Ureter (tissue), 1 donor: Measurements from ENCODE around the gene OR2S2. TPM values are rescaled to one million over a fixed set of nuclear protein-coding genes. Genes with fewer than 3 reads are reported as not detected.
"Not testable (repeated sequence)": the region's sequence is repeated elsewhere in the genome, so short reads cannot be mapped to it uniquely, and the experiment has no call there.

Experiments used
- DNase-seq: peaks from one replicate; pipeline ENCODE4 v3.0.0-alpha.2; 2020; ENCODE audit warnings: low spot score
- total RNA-seq: library from RNA; stranded (reverse); gene quantifications from one replicate; pipeline ENCODE4 v1.2.4, GENCODE V29; 2023
- donor health status: DM: yes; HTN: yes; CAD: no.

OR2S2 gene, protein sequence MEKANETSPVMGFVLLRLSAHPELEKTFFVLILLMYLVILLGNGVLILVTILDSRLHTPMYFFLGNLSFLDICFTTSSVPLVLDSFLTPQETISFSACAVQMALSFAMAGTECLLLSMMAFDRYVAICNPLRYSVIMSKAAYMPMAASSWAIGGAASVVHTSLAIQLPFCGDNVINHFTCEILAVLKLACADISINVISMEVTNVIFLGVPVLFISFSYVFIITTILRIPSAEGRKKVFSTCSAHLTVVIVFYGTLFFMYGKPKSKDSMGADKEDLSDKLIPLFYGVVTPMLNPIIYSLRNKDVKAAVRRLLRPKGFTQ
- total RNA-seq, result not detected

DNA sequence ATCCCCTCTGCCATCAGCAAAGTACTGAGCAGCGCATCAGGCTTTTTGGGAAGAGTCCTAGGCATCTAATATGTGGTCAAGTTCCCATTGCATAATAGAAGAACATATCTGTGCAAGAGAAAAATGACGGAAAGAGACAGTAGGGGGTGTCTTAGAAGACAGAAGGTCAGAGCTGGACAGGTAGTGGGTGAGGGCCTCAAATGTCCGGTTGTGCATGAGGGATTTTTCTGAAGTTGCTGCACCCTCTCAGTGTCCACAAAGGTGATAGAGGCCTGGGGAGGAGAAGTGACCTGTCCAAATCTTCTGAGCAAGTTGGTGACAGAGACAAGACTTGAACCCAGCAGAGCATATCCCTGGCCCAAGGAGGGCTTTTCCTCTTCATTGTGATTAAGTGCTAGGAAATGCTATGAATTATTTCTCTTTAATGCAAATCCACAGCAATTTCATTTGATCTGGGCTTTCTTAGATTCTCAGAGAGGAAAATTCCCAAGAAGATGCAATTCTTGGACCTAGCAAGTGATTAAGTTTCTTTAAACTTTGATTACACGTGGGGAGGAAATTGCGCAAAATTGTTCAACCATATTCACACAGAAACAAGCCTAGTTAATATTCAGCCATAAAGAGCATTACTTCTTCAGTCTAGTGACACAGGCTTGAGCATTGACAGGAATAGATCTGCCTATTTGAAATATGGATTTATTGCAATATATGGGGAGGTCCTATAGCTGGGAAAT lies at the start of gene OR2S2:
TSS of gene OR2S2 (minus strand) at position 51 of the 734 bp plus-strand sequence. CDS start 56 bp downstream, outside the sequence.
- no peak for DNase-seq

DNA sequence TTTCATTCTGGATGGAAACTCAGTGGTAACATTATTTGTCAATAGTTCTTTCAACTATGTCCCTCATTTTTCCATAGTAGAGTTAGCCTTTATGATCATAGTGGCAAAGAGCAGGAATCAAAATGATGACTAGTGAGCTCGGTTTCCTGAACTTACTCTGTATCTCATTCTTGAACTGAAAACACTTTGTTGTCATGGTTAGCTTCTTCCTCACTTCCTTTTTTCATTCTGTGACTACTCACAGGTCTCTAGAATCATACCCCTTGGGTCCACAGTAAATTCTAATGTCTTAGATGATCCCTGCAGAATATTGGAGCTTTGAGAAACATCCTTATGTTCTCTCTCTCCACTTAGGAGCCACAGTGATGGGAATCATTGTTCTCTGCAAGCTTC lies 49.4 kb upstream of the OR2S2 start:
- no peak for DNase-seq

DNA sequence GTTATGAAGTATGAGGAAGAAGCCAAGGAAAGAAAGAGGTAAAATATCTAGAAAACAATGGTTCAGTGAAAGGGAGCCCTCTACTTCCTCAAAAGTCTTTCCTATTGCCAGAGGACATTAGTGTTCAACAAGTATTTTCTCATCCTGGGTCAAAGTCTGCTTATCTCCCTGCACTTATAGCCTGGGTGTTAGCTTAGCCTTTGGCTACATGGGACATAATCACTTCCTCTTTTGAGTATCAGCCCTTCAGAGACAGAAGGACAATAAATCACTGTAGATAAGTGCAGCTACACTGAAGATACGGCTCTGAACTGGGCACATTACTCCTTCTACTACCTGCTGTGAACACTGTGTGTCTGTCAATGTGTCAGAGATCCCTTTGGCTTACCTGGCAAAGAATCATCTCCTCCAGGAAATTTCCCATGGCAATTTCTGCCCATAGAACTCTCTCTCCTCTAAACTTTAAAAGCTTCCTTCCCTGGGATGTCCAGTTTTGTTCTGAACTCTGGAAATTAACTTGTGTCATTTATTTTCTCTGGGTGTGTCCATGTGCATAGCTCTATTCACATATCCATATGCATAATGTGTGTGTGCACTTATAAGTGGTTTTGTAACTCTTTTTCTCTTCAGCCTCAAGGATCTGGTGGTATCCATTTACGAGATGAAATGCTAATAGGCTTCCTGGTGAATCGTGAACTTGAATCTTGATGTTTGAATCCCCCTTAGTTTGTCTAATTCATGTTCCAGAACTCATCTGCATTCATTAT lies 48.8 kb upstream of the OR2S2 start:
- DNase-seq, result no peak

DNA sequence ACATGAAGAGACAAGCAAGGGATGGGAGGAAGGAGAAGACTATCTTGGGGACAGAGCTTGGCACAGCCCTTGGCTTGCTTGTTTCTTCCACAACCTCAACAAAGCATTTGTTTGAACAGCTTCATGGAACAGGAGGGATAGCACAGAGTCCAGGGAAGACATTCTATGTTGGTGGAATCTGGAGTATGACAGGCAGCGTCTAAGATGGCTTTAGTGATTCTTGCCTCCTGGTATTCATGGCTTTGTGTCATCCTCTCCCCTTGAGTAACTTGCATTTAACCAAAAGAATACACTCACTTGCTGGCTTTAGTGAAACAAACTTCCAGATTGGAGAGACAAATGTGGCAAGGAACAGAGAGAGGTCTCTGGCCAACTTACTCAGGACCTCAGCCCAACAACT lies 47.9 kb upstream of the OR2S2 start:
- DNase-seq, result no peak

DNA sequence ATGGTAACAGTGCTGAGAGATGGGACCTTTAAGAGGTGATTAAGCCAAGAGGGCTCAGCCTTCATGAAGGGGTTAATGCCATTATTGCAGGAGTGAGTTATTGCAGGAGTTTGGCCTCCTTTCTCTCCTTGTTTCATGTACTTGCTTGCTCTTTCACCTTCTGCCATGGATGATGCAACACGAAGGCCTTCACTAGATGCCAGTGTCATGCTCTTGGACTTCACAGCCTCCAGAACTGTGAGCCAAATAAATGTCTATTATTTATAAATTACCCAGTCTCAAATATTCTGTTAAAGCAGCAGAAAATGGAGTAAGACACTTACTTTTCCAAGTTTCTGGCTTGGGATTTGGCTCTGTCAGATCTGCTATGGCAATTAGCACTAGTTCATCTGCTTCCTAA lies 40.4 kb upstream of the OR2S2 start:
- DNase-seq, result no peak

DNA sequence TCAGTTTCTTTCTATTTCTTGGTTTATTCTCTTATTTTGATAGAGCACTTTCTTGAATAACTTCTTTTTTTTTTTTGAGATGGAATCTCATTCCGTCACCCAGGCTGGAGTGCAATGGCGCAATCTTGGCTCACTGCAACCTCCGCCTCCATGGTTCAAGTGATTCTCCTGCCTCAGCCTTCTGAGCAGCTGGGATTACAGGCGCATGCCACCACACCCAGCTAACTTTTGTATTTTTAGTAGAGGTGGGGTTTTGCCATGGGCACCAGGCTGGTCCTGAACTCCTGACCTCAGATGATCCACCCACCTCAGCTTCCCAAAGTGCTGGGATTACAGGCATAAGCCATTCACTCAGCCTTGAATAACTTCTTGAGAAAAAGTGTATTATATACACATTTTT lies 39.1 kb upstream of the OR2S2 start:
- DNase-seq, result not testable (repeated sequence)

DNA sequence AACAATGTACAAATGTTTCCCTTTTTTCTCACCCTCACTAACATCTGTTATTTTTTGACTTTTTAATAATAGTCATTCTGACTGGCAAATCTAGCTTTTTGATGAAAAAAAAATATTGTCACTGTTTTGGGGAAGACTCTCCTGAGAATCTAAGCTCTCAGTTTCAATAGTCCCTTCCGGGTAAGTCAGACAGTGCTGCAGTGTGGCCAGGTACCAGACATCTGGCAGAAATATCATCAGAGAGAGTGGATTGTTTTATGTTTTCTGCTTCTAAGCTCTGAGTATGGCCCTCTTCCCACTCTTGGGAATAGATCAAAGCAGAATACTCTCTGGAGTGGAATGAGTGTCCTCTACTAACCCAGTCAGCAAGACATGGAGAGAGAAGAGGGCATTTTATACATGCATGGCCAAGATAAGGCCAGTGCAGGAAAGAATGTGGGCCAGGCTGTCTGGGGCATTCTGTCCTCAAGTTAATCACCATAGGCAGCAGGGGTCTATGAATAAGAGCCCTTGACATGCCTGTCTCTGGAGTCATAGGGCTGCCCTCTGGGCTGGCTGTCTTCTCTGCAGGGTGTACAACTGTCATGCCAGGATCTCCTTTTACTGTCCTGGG lies 38.5 kb upstream of the OR2S2 start:
- DNase-seq, result no peak

DNA sequence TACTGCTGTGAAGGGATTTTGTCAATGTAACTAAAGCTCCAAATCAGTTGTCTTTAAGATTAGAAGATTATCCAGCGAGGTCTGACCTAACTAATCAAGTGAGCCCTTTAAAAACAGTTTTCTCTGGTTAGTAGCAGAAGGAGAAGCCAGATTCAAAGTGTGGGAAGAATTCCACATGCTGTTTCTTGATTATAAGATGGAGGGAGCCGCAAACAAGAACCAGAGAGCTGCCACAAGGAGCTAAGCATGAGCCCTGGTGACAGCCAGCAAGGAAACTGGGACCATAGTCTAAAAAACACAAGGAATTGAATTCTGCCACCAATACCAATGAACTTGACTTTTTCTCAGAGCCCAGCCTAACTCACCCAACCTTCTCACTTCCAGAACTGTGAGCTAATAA lies 37.0 kb upstream of the OR2S2 start:
- DNase-seq, result no peak

DNA sequence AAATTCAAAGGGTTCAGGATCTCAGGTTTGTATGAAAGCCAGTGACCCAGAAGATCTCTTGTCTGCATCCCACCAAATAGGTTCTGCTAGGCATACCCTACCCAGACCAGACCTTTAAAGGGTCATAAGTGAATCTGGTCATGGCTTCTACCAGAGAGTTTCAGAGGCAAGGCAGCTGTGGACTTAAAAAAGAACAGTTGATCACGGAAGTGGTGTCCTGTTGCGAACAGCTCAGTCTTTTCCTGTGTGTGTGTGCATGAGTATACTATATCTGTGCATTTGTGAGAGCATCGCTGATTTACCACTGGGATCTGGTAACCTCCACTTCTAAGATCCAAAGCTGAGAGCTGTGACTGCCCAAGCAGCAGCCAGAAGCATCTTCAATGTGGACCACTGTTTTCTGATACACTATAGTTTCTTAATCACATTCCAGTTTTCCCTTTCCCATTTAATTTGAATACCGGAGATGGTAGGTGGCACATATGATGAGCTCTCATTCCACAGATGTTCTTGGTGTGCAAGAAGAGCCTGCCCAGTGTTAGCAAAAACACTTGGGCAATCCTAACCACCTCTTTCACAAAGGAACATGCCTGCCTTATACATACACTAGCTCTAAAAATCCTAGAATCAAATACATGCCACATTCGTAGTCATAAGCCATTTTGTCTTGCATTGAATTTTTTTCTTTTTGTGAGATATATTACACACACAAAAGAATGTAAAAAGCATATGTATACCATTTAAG lies 36.2 kb upstream of the OR2S2 start:
- DNase-seq, result no peak

DNA sequence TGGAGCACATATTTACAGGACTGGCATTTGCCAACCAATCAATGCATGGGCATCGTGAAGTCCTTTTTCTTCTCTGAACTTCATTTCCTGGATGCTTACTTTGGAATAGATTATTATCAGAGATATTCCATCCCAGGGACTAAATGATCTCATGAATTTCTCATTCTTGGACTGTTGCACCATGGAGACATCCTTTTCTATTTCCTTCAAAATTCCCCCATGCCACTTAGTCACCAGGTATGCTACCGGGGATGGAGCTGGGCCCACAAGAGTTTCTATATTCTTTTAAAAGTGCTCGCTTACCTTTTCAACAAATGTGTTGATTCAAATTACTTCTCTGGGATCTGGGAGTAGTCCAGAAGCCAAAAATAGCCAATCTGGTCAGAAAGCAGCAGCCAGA lies 35.2 kb upstream of the OR2S2 start:
- DNase-seq, result not testable (repeated sequence)

DNA sequence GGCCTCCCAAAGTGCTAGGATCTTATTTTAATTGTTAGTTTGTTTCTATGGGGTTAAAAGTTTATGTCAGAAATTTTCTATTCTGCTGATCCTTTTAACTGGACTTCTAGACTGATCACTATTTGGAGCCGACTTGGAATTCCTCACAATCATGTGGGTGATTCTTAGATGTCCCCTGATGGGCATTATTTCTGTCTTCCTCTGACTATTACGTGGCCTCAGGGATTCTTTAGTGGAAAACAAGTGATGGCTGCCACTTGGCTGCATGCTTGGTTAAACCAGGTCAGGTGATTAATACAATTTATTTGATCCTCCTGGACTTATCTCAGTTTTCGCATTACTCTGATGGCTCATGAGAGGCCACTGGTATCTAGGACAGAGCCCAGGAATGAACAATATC lies 32.2 kb upstream of the OR2S2 start:
- DNase-seq, result no peak

DNA sequence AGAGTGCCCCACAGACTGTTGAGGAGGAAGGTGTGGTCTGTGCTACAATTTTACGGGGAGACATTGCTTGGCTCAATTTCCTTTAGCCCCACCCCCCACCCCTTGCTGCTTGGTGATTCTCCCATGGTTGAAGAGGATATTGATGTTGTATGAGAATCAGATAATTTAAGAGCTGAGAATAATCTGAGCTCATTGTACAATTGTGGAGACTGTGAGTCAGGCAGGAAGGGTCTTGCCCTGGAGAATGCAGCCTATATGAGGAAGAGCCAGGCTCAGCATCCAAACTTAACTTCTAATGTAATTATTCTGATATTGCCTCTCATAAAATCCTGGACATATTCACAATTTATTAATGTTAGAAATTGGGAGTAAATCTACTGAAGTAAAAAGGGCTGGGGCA lies 26.1 kb upstream of the OR2S2 start:
- no peak for DNase-seq

DNA sequence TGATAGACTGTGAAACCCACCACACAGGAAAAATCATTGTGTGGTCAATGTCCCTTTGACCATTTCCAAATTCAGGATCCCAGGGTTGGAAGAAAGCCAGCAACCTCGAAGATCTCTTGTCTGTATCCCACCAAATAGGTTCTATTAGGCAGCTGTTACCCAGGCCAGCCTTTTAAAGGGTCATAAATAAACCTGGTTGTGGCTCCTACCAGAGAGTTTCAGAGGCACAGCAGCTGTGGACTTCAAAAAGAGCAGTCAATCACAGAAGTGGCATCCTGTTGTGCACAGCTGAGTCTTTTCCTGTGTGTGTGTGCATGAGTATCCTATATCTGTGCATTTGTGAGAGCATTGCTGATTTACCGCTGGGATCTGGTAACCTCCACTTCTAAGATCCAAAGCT lies 23.7 kb upstream of the OR2S2 start:
- DNase-seq, result no peak

DNA sequence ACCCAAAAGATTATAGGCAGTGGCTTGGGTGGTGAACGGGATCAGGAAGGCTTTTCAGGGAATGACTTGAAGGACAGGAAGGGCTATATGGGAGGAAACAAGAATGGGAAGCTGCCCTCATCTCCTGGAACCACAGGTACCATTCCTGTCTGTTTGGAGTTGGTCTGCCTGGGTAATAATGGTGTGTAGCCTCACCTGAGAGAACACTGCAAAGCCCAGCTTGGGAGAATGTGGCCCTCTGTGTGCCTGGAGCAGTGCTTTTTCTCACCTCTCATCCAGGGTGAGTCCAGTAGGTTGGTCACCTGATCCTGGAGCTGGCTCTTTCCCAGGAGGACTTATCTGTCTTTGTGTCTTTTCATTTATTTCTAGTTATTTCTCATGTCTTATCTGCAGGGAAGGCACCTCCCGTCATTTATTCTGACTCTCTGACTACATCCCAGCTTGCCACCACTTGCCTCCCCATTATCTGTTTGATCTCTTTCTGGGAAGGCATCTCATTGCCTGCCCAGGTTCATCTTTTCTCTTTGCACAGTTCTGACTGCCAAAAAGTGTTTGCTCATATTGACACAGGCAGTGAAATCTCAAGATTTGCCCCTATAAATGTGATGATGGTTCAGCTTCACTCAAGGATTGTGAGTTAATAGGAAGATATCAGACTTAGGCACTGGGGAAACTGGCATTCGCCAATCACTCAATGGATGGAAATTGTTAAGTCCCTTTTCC lies 22.5 kb upstream of the OR2S2 start:
- DNase-seq, result no peak

DNA sequence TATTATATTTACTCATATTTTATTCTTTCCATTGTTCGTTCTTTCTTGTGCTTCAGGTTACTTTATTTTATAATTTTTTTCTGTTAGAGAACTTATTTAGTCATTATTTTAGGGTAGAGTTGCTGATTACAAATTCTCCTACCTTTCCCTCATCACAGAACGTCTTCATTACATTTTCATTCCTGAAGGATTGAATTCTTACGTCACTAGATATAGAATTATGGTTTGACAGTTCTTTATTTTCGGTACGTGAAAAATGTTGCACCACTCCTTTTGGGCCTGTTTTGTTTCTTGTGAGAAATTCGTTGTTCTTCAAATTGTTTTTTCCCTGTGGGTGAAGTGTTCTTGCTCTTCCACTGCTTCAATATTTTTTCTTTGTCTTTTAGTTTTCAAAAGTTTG lies 20.8 kb upstream of the OR2S2 start:
- DNase-seq, result no peak

DNA sequence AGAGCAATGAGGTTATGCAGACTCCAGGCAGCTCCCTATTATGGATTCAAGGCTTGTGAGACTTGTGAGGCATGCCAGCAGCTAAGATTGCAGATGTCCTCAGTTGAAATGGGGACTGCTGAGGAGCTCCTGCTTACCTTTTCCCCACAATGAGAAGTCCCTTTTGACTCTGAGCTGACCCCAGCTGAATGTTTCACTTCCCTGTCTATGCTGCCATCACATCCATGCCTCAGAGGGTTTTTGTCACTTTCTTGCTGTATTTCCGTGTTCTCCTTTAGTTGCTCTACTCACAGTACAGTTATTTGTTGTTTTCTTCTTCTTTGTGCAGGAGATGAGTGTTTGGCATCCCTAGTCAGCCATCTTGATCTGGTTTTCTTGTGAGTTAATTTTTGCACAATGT lies 18.8 kb upstream of the OR2S2 start:
- DNase-seq, result no peak

DNA sequence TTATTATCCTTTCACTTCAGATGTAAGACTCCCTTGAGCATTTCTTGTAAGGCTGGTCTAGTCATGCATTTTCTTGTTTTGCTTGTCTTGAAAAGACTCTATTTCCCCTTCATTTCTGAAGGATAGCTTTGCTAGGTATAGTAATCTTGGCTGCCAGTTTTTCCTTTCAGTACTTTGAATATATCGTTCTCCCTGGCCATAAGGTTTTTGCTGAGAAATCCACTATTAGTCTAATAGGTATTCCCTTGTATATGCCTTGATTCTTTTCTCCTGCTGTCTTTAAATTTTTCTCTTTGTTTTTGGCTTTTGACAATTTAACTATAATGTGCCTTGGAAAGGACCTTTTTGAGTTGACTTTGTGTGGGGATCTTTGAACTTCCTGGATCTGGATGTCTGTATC lies 16.8 kb upstream of the OR2S2 start:
- no peak for DNase-seq

DNA sequence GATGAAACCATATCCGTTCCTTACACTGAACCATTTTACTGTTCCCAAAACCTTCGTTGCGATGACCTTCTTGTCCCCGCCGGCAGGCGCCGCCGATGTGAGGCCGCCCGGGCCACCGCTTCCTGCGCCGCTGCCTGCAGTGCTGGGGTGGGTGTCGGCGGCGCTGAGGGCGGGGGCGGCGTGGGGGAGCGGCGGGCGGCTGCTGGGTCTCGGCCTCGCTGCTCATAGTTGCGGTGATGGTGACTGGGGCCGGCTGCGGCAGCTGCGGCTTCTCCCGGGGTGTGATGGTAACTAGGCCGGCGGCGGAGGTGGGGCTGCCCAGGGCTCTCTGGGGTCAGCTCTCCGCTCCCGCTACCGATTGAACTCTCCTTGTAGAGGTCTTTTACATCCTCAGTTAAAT lies 14.1 kb upstream of the OR2S2 start:
- no peak for DNase-seq

DNA sequence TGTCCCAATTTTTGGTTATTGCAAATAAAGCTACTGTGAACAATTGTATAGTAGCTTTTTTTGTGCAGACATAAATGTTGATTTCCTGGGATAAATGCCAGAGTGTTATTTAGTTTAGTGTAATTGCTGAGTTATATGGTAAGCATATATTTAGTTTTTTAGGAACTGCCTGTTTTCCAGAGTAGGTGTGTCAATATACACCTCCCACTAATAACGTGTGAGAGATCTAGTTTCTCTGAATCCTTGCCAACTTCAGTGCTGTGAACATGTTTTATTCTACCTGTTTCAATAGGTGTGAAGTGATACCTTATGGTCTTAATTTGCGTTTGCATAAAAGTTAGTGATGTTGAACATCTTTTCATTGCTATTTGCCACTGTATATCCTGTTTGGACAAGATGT lies 9.1 kb upstream of the OR2S2 start:
- DNase-seq, result no peak

DNA sequence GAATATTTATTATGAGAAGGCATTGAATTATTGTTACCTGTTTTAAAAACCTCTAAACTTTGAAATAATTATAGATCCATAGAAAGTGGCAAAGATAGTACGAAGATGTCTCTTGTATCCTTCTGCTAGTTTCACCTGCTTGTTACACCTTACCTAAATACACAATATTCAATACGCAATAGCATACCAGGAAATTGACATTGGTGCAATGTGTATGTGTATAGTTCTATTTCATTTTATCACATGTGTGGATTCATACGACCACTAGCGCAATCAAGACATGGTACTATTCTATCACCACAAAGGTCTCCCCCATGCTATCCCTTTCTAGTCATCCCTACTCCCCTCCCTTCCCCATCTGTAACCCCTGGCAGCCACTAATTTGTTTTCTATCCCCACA lies 8.5 kb upstream of the OR2S2 start:
- no peak for DNase-seq

DNA sequence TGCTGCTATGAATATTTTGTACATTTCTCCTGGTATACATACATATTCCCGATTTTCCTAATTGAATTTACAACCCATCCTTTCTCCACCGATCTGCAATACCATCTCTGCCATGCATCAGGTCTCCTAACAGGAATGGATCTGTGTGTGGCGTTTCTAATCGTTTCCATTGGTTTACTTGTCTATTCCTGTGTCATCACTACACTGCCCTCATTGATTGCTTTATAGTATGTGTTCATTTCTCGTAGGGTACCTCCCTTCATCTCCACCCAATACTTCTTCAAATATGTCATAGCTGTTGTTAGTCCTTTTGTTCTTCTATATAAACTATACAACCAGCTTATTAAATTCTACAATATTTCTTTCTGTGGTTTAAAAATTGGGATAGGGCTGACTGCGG lies 7.1 kb upstream of the OR2S2 start:
- DNase-seq, result no peak
